ENCODE measurements around the gene PTPN2. TPM values are rescaled to one million over a fixed set of nuclear protein-coding genes. Genes with fewer than 3 reads are reported as not detected.

Gene PTPN2
- polyA plus RNA-seq, 1 donor from 2014 or later = 45.7 TPM

DNA sequence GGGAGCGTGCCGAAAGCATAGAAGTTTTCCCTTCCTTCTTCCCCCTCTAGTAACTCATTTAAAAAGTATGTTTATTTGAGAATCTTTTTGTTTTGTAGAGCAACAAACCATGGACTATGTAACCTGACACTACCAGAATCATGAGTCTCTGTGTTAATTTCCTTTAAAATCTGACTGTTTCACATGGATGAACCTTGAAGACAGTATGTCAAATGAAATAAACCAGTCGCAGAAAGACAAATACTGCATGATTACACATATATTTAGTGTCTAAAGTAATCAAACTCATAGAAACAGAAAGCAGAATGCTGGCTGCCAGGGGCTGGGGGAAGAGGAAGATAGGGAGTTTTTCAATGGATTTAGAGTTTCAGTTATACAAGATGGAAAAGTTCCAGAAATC is 32.3 kb downstream of the PTPN2 start:
- TF ChIP-seq, protein P1, sequence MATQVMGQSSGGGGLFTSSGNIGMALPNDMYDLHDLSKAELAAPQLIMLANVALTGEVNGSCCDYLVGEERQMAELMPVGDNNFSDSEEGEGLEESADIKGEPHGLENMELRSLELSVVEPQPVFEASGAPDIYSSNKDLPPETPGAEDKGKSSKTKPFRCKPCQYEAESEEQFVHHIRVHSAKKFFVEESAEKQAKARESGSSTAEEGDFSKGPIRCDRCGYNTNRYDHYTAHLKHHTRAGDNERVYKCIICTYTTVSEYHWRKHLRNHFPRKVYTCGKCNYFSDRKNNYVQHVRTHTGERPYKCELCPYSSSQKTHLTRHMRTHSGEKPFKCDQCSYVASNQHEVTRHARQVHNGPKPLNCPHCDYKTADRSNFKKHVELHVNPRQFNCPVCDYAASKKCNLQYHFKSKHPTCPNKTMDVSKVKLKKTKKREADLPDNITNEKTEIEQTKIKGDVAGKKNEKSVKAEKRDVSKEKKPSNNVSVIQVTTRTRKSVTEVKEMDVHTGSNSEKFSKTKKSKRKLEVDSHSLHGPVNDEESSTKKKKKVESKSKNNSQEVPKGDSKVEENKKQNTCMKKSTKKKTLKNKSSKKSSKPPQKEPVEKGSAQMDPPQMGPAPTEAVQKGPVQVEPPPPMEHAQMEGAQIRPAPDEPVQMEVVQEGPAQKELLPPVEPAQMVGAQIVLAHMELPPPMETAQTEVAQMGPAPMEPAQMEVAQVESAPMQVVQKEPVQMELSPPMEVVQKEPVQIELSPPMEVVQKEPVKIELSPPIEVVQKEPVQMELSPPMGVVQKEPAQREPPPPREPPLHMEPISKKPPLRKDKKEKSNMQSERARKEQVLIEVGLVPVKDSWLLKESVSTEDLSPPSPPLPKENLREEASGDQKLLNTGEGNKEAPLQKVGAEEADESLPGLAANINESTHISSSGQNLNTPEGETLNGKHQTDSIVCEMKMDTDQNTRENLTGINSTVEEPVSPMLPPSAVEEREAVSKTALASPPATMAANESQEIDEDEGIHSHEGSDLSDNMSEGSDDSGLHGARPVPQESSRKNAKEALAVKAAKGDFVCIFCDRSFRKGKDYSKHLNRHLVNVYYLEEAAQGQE (IDR thresholded peaks at IDR 0.05; ENCODE audit: borderline replicate concordance) = no peak
- TF ChIP-seq SMC3 (conservative IDR thresholded peaks at IDR 0.05; ENCODE audit: poor library complexity) = no peak
- TF ChIP-seq TAF1 (IDR thresholded peaks at IDR 0.05; ENCODE audit: low read depth) = no peak
- TF ChIP-seq EP300 (conservative IDR thresholded peaks at IDR 0.05; ENCODE audit: poor library complexity, severe bottlenecking) = no peak
- no peak for TF ChIP-seq POLR2AphosphoS5 (IDR thresholded peaks at IDR 0.05)
- TF ChIP-seq, protein P2, sequence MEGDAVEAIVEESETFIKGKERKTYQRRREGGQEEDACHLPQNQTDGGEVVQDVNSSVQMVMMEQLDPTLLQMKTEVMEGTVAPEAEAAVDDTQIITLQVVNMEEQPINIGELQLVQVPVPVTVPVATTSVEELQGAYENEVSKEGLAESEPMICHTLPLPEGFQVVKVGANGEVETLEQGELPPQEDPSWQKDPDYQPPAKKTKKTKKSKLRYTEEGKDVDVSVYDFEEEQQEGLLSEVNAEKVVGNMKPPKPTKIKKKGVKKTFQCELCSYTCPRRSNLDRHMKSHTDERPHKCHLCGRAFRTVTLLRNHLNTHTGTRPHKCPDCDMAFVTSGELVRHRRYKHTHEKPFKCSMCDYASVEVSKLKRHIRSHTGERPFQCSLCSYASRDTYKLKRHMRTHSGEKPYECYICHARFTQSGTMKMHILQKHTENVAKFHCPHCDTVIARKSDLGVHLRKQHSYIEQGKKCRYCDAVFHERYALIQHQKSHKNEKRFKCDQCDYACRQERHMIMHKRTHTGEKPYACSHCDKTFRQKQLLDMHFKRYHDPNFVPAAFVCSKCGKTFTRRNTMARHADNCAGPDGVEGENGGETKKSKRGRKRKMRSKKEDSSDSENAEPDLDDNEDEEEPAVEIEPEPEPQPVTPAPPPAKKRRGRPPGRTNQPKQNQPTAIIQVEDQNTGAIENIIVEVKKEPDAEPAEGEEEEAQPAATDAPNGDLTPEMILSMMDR (IDR thresholded peaks at IDR 0.05; ENCODE audit: poor library complexity, severe bottlenecking) = no peak
- TF ChIP-seq MXI1 (conservative IDR thresholded peaks at IDR 0.05; ENCODE audit: poor library complexity, severe bottlenecking) = no peak
- TF ChIP-seq RAD21 (conservative IDR thresholded peaks at IDR 0.05) = no peak
- TF ChIP-seq EZH2 (IDR thresholded peaks at IDR 0.05; ENCODE audit: borderline replicate concordance, insufficient read depth, low read length, poor library complexity, severe bottlenecking) = no peak
- Histone ChIP-seq H3K9me2 (ENCODE audit: insufficient read depth, low read length) (no peaks in the 10 kb centered on the region), H3K9me3 (ENCODE audit: low read length) (no peaks in the 10 kb centered on the region), H3K36me3 (ENCODE audit: insufficient read depth, low read length) (no peaks in the 10 kb centered on the region), H2AFZ (ENCODE audit: low read depth, low read length) (no peak overlapping the region), H3K9ac (ENCODE audit: low read length) (no peak overlapping the region), H4K20me1 (ENCODE audit: insufficient read depth) (no peaks in the 10 kb centered on the region), H3K27ac (ENCODE audit: low read length) (no peak overlapping the region), H3K4me2 (ENCODE audit: low read length) (no peak overlapping the region), H3K27me3 (ENCODE audit: insufficient read depth, low read depth, low read length) (no peaks in the 10 kb centered on the region), H3K79me2 (replicated peaks; ENCODE audit: insufficient read depth, low read length) (no peaks in the 10 kb centered on the region), H3K4me3 (ENCODE audit: low read length) (no peak overlapping the region), H3F3A (ENCODE audit: insufficient read depth, low read length, poor library complexity, severe bottlenecking) (no peaks in the 10 kb centered on the region)

- H3K9ac ChIP-seq (ENCODE audit: low read length) = no peak overlapping the region
- no peaks in the 10 kb centered on the region for H3K9me2 ChIP-seq (ENCODE audit: insufficient read depth, low read length)
- TF ChIP-seq SMC3 (conservative IDR thresholded peaks at IDR 0.05; ENCODE audit: poor library complexity) (no peak), POLR2AphosphoS5 (IDR thresholded peaks at IDR 0.05) (no peak), EP300 (conservative IDR thresholded peaks at IDR 0.05; ENCODE audit: poor library complexity, severe bottlenecking) (no peak), TAF1 (IDR thresholded peaks at IDR 0.05; ENCODE audit: low read depth) (no peak), RAD21 (conservative IDR thresholded peaks at IDR 0.05) (no peak), MXI1 (conservative IDR thresholded peaks at IDR 0.05; ENCODE audit: poor library complexity, severe bottlenecking) (no peak), EZH2 (IDR thresholded peaks at IDR 0.05; ENCODE audit: borderline replicate concordance, insufficient read depth, low read length, poor library complexity, severe bottlenecking) (no peak)
- TF ChIP-seq, protein P2 (IDR thresholded peaks at IDR 0.05; ENCODE audit: poor library complexity, severe bottlenecking) = no peak
- TF ChIP-seq, protein P1 (IDR thresholded peaks at IDR 0.05; ENCODE audit: borderline replicate concordance) = no peak
- no peak overlapping the region for H3K4me3 ChIP-seq (ENCODE audit: low read length)
- H3K27ac ChIP-seq (ENCODE audit: low read length) = no peak overlapping the region
- no peaks in the 10 kb centered on the region for H3K27me3 ChIP-seq (ENCODE audit: insufficient read depth, low read depth, low read length)
- no peaks in the 10 kb centered on the region for H4K20me1 ChIP-seq (ENCODE audit: insufficient read depth)
- no peaks in the 10 kb centered on the region for H3K36me3 ChIP-seq (ENCODE audit: insufficient read depth, low read length)
- H3K79me2 ChIP-seq (replicated peaks; ENCODE audit: insufficient read depth, low read length) = no peaks in the 10 kb centered on the region
- no peaks in the 10 kb centered on the region for H3F3A ChIP-seq (ENCODE audit: insufficient read depth, low read length, poor library complexity, severe bottlenecking)
- no peak overlapping the region for H3K4me2 ChIP-seq (ENCODE audit: low read length)
- H2AFZ ChIP-seq (ENCODE audit: low read depth, low read length) = no peak overlapping the region
- H3K9me3 ChIP-seq (ENCODE audit: low read length) = no peaks in the 10 kb centered on the region
Measured at GRCh38 chr18:12849548-12849947, 34.5 kb downstream of the PTPN2 start.

All from neural cell (in vitro differentiated cells).